Measurements from ENCODE around the gene UBE2J1.

DNA sequence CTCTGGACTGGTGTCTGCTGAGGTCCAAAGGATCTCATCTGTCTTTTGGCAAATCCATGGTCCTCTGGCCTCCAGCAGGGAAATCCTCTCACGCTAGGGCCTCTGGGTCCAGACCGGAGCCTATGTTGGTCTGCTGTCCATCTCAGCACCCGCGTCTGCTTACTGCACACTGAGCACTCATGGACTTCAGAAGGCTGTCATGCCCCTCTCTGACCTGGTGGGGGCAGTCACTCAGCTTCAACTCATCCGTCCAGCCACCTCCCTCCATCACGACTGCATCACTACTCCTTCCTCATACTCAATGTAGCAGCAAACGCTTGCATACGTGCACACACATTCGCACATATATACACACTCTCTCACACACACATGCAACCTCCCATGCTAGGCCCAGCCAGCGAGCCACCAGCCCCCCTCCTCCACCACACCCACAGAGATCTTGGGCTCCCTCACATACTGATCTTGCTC is 70.7 kb downstream of the UBE2J1 start:
- TF ChIP-seq, protein P1, sequence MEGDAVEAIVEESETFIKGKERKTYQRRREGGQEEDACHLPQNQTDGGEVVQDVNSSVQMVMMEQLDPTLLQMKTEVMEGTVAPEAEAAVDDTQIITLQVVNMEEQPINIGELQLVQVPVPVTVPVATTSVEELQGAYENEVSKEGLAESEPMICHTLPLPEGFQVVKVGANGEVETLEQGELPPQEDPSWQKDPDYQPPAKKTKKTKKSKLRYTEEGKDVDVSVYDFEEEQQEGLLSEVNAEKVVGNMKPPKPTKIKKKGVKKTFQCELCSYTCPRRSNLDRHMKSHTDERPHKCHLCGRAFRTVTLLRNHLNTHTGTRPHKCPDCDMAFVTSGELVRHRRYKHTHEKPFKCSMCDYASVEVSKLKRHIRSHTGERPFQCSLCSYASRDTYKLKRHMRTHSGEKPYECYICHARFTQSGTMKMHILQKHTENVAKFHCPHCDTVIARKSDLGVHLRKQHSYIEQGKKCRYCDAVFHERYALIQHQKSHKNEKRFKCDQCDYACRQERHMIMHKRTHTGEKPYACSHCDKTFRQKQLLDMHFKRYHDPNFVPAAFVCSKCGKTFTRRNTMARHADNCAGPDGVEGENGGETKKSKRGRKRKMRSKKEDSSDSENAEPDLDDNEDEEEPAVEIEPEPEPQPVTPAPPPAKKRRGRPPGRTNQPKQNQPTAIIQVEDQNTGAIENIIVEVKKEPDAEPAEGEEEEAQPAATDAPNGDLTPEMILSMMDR (IDR thresholded peaks at IDR 0.05; ENCODE audit: low read length): peak; percentile 36
- no peak for TF ChIP-seq EZH2 (optimal IDR thresholded peaks at IDR 0.05; ENCODE audit: low read depth, low read length)

All from MM.1S (cell line).